Measurements from ENCODE around the gene DSCAM. TPM values are rescaled to one million over a fixed set of nuclear protein-coding genes. Genes with fewer than 3 reads are reported as not detected.

Gene DSCAM
- total RNA-seq, 6 experiments from 2014 or later: 1.0 to 1.3 (median 1.1) TPM

DNA sequence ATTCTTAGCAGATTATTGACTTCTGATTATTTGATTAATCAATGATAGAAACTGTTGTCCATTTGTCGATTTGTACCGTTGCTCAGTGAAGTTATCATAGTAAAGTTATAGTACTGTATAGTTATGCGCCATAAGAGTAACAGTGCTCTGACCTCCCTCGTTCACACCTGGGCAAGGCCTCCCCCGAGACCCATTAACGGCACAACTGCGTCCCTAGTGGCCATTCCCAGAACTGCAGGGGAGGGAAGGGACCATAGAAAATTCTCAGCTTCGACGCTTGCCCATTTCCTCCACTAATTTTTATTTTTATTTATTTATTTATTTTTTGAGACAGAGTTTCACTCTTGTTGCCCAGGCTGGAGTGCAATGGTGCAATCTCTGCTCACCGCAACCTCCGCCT is 334.4 kb downstream of the DSCAM start:
- H3K4me3 Mint-ChIP-seq: no peak overlapping the region
- peaks cover 5% of the 10 kb centered on the region for H3K9me3 Mint-ChIP-seq
- H3K27ac Mint-ChIP-seq: no peak overlapping the region
- no peaks in the 10 kb centered on the region for H3K36me3 Mint-ChIP-seq (ENCODE audit: low read depth)
- peak; percentile 76 for TF ChIP-seq CTCF (IDR thresholded peaks at IDR 0.05)
- H3K4me1 Mint-ChIP-seq (ENCODE audit: low read depth): peaks cover 18% of the 10 kb centered on the region
- H3K27me3 Mint-ChIP-seq (ENCODE audit: insufficient read depth): no peaks in the 10 kb centered on the region
- no peak for DNase-seq

- no peaks in the 10 kb centered on the region for H3K36me3 Mint-ChIP-seq (ENCODE audit: low read depth)
- H3K27me3 Mint-ChIP-seq (ENCODE audit: insufficient read depth): no peaks in the 10 kb centered on the region
- DNase-seq: peak; percentile 64
Observed at GRCh38 chr21:40507978-40508377, 339.0 kb downstream of the DSCAM start.

DNA sequence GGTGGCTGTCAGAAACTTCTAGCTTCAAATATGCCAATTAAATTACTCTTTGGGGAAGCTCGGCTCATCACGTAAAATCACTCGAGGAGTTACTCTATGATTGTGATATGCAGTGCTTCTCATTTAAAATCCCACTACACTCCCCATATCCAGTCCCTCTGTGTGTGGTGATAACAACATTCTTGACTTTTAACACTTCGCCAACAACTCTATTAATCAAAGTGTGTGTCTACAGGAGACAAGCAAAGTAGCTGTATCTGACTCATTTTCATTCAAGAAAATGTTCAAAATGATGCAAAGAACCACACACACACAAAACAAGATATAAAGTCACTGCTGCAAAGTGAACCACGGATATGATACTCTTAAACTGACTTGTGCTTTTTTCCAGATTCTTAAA is 341.3 kb downstream of the DSCAM start:
- Mint-ChIP-seq H3K9me3 (peaks cover 12% of the 10 kb centered on the region), H3K27ac (no peak overlapping the region), H3K36me3 (ENCODE audit: low read depth) (no peaks in the 10 kb centered on the region), H3K27me3 (ENCODE audit: insufficient read depth) (no peaks in the 10 kb centered on the region), H3K4me1 (ENCODE audit: low read depth) (peaks cover 25% of the 10 kb centered on the region), H3K4me3 (no peak overlapping the region)
- no peak for DNase-seq
- no peak for TF ChIP-seq CTCF (IDR thresholded peaks at IDR 0.05)

More at GRCh38 chr21:40507978-40508377, 339.0 kb downstream of the DSCAM start:
- Mint-ChIP-seq H3K4me3 (no peak overlapping the region), H3K27ac (peak overlapping the region; percentile 39; the same call in 1 of the 2 replicates), H3K9me3 (peaks cover 13% of the 10 kb centered on the region), H3K4me1 (ENCODE audit: low read depth) (peaks cover 36% of the 10 kb centered on the region)
- no peak for TF ChIP-seq CTCF (IDR thresholded peaks at IDR 0.05)

- H3K4me1 Mint-ChIP-seq (ENCODE audit: low read depth): peaks cover 25% of the 10 kb centered on the region
- no peak overlapping the region for H3K27ac Mint-ChIP-seq
- no peaks in the 10 kb centered on the region for H3K36me3 Mint-ChIP-seq (ENCODE audit: low read depth)
- no peaks in the 10 kb centered on the region for H3K27me3 Mint-ChIP-seq (ENCODE audit: insufficient read depth)
- peaks cover 12% of the 10 kb centered on the region for H3K9me3 Mint-ChIP-seq
- no peak for DNase-seq
- TF ChIP-seq CTCF (IDR thresholded peaks at IDR 0.05): no peak
- no peak overlapping the region for H3K4me3 Mint-ChIP-seq
Observed at GRCh38 chr21:40505244-40505643, 341.7 kb downstream of the DSCAM start.

- Mint-ChIP-seq H3K4me1 (ENCODE audit: low read depth) (peaks cover 25% of the 10 kb centered on the region), H3K36me3 (ENCODE audit: low read depth) (no peaks in the 10 kb centered on the region), H3K9me3 (peaks cover 12% of the 10 kb centered on the region), H3K27ac (no peak overlapping the region), H3K27me3 (ENCODE audit: insufficient read depth) (no peaks in the 10 kb centered on the region), H3K4me3 (no peak overlapping the region)
- DNase-seq: no peak
- TF ChIP-seq CTCF (IDR thresholded peaks at IDR 0.05): no peak
Observed at GRCh38 chr21:40504825-40505224, 342.1 kb downstream of the DSCAM start.

GRCh38 chr21:40496116-40496515 is 350.8 kb downstream of the DSCAM start:
- no peaks in the 10 kb centered on the region; the same call in 1 of the 2 replicates for H3K27me3 Mint-ChIP-seq (ENCODE audit: insufficient read depth)
- no peak overlapping the region for H3K4me3 Mint-ChIP-seq
- H3K27ac Mint-ChIP-seq: no peak overlapping the region
- H3K36me3 Mint-ChIP-seq (ENCODE audit: low read depth): peaks cover 29% of the 10 kb centered on the region
- no peak for TF ChIP-seq CTCF (IDR thresholded peaks at IDR 0.05)
- H3K9me3 Mint-ChIP-seq: peaks cover 34% of the 10 kb centered on the region
- DNase-seq: no peak
- peaks cover 18% of the 10 kb centered on the region for H3K4me1 Mint-ChIP-seq (ENCODE audit: low read depth)

Measured in HFFc6 (cell line).